ENCODE measurements around the gene AS3MT.
"Not testable (repeated sequence)": the region's sequence is repeated elsewhere in the genome, so short reads cannot be mapped to it uniquely, and the experiment has no call there.

Gene AS3MT

DNA sequence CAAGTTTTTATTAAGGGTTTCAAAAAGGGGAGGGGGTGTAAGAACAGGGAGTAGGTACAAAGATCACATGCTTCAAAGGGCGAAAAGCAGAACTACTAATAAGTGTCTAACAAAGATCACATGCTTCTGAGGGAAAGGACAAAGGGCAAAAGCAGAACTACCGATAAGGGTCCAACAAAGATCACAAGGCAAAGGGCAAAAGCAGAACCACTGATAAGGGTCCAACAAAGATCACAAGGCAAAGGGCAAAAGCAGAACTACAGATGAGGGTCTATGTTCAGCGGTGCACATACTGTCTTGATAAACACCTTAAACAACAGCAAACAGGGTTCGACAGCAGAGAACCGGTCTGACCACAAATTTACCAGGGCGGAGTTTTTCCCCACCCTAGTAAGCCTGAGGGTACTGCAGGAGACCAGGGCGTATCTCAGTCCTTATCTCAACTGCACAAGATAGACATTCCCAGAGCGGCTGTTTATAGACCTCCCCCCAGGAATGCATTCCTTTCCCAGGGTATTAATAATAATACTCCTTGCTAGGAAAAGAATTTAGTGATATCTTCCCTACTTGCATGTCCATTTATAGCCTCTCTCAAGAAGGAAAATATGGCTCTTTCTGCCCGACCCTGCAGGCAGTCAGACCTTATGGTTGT, 30.9 kb upstream of the AS3MT start:
- not testable (repeated sequence) for H2BK120ac ChIP-seq (ENCODE audit: low read depth, low read length); H3K79me1 ChIP-seq (replicated peaks; ENCODE audit: low read length, poor library complexity, severe bottlenecking); H3K14ac ChIP-seq (ENCODE audit: low read length in 2 of 2); H3K9ac ChIP-seq (ENCODE audit: low read length); DNase-seq; H3K23ac ChIP-seq (ENCODE audit: low read length in 2 of 2); H3K4me2 ChIP-seq (ENCODE audit: low read length, poor library complexity, severe bottlenecking); H4K91ac ChIP-seq (ENCODE audit: low read length); H2BK12ac ChIP-seq (ENCODE audit: low read length in 2 of 2); H3K36me3 ChIP-seq (ENCODE audit: control insufficient read depth in 1 of 2, insufficient read depth in 2 of 2, low read depth in 1 of 2, low read length in 2 of 2); H3K4me1 ChIP-seq (ENCODE audit: control insufficient read depth, insufficient read depth, low read depth, low read length); H3K27ac ChIP-seq (ENCODE audit: low read length, poor library complexity, severe bottlenecking); H3K4ac ChIP-seq (ENCODE audit: low read depth in 1 of 2, low read length in 2 of 2); H2AK5ac ChIP-seq (ENCODE audit: low read length, severe bottlenecking); H2BK5ac ChIP-seq (ENCODE audit: low read depth, low read length, poor library complexity, severe bottlenecking); H2BK15ac ChIP-seq (ENCODE audit: low read depth, poor library complexity, severe bottlenecking); H2AFZ ChIP-seq (ENCODE audit: low read depth, low read length); H3K4me3 ChIP-seq (ENCODE audit: insufficient read depth in 1 of 2, low read depth in 1 of 2, low read length in 2 of 2); H3K18ac ChIP-seq (ENCODE audit: low read depth in 1 of 2, low read length in 2 of 2); H4K8ac ChIP-seq (ENCODE audit: low read length)
- 91% methylated on average over 8 of the region's 9 CpGs for WGBS
- Histone ChIP-seq H3K9me3 (ENCODE audit: control insufficient read depth, low read length) (peaks cover 13% of the 10 kb centered on the region), H3K27me3 (ENCODE audit: control insufficient read depth in 1 of 2, insufficient read depth in 1 of 2, low read length in 2 of 2) (peaks cover 16 to 24% of the 10 kb centered on the region in 2 experiments)

DNA sequence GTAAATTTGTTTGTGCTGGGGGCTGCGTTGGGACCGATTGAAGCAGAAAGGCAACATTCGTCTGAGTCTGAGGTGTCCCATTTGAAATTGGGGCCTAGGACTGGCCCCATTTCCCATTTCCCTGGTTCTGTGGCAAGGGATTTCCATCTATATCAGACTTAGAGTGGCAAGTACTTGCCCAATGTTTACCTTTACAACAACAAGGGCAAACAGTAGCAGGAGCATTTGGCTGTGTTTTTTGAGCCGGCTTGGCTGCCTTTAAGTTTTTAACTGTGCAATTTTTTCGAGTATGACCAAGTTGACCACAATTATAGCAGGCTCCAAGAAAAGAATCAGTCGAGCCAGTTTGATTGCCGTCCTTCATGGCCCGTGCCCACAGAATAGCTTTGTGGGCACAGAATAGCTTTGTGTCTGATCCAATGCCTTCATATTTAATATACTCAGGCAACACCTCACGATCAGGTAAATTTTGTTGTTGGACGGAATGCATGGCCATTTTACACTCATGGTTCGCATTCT, 27.4 kb upstream of the AS3MT start:
- 91% methylated on average over 11 of the region's 11 CpGs for WGBS
- Histone ChIP-seq H3K14ac (ENCODE audit: low read length in 2 of 2) (no peak overlapping the region), H3K36me3 (ENCODE audit: control insufficient read depth in 1 of 2, insufficient read depth in 2 of 2, low read depth in 1 of 2, low read length in 2 of 2) (no peaks in the 10 kb centered on the region), H2AK5ac (ENCODE audit: low read length, severe bottlenecking) (no peak overlapping the region), H3K27ac (ENCODE audit: low read length, poor library complexity, severe bottlenecking) (no peak overlapping the region), H2BK5ac (ENCODE audit: low read depth, low read length, poor library complexity, severe bottlenecking) (no peak overlapping the region), H3K27me3 (ENCODE audit: control insufficient read depth in 1 of 2, insufficient read depth in 1 of 2, low read length in 2 of 2) (peaks cover 9 to 16% of the 10 kb centered on the region in 2 experiments), H4K91ac (ENCODE audit: low read length) (no peak overlapping the region), H2BK120ac (ENCODE audit: low read depth, low read length) (no peak overlapping the region), H3K23ac (ENCODE audit: low read length in 2 of 2) (no peak overlapping the region), H3K4me3 (ENCODE audit: insufficient read depth in 1 of 2, low read depth in 1 of 2, low read length in 2 of 2) (no peak overlapping the region), H3K18ac (ENCODE audit: low read depth in 1 of 2, low read length in 2 of 2) (no peak overlapping the region), H4K8ac (ENCODE audit: low read length) (no peak overlapping the region), H2BK12ac (ENCODE audit: low read length in 2 of 2) (no peak overlapping the region), H3K9me3 (ENCODE audit: control insufficient read depth, low read length) (peaks cover 16% of the 10 kb centered on the region), H2BK15ac (ENCODE audit: low read depth, poor library complexity, severe bottlenecking) (no peak overlapping the region), H3K4me1 (ENCODE audit: control insufficient read depth, insufficient read depth, low read depth, low read length) (no peaks in the 10 kb centered on the region), H3K4ac (ENCODE audit: low read depth in 1 of 2, low read length in 2 of 2) (no peak overlapping the region), H3K79me1 (replicated peaks; ENCODE audit: low read length, poor library complexity, severe bottlenecking) (no peaks in the 10 kb centered on the region), H3K4me2 (ENCODE audit: low read length, poor library complexity, severe bottlenecking) (no peak overlapping the region), H3K9ac (ENCODE audit: low read length) (no peak overlapping the region), H2AFZ (ENCODE audit: low read depth, low read length) (no peak overlapping the region)
- no peak for DNase-seq

DNA sequence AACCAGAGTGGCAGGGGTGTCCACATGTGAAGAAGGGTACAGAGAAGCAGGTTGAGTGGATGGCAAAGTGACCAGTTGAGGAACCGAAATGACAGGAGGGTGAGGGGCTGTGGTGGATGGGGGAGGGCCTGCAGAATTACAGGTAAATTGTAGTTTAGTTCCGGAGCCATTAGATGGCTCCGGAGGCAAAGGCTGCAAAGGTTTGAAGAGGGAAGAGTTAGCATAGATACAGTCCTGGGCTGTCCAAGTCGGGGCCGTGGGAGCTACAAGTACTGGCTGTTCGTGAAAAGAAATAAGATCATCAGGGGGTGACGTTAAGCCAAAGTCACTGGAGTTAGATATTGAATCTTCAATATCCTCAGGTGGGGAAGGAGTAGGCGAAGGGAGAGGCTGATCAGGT, 26.1 kb upstream of the AS3MT start:
- not testable (repeated sequence) for H3K4ac ChIP-seq (ENCODE audit: low read depth in 1 of 2, low read length in 2 of 2); H3K4me1 ChIP-seq (ENCODE audit: control insufficient read depth, insufficient read depth, low read depth, low read length); H3K27ac ChIP-seq (ENCODE audit: low read length, poor library complexity, severe bottlenecking); H2BK120ac ChIP-seq (ENCODE audit: low read depth, low read length); H2BK5ac ChIP-seq (ENCODE audit: low read depth, low read length, poor library complexity, severe bottlenecking); H4K91ac ChIP-seq (ENCODE audit: low read length); H3K9ac ChIP-seq (ENCODE audit: low read length); H2AK5ac ChIP-seq (ENCODE audit: low read length, severe bottlenecking); H2AFZ ChIP-seq (ENCODE audit: low read depth, low read length); H3K9me3 ChIP-seq (ENCODE audit: control insufficient read depth, low read length); H3K36me3 ChIP-seq (ENCODE audit: control insufficient read depth in 1 of 2, insufficient read depth in 2 of 2, low read depth in 1 of 2, low read length in 2 of 2); H3K4me3 ChIP-seq (ENCODE audit: insufficient read depth in 1 of 2, low read depth in 1 of 2, low read length in 2 of 2); H3K23ac ChIP-seq (ENCODE audit: low read length in 2 of 2); H4K8ac ChIP-seq (ENCODE audit: low read length); H3K4me2 ChIP-seq (ENCODE audit: low read length, poor library complexity, severe bottlenecking); H3K14ac ChIP-seq (ENCODE audit: low read length in 2 of 2); H2BK12ac ChIP-seq (ENCODE audit: low read length in 2 of 2); H2BK15ac ChIP-seq (ENCODE audit: low read depth, poor library complexity, severe bottlenecking); DNase-seq; H3K79me1 ChIP-seq (replicated peaks; ENCODE audit: low read length, poor library complexity, severe bottlenecking); H3K18ac ChIP-seq (ENCODE audit: low read depth in 1 of 2, low read length in 2 of 2)
- peaks cover 9 to 16% of the 10 kb centered on the region in 2 experiments for H3K27me3 ChIP-seq (ENCODE audit: control insufficient read depth in 1 of 2, insufficient read depth in 1 of 2, low read length in 2 of 2)
- WGBS: 79% methylated on average over 8 of the region's 8 CpGs

DNA sequence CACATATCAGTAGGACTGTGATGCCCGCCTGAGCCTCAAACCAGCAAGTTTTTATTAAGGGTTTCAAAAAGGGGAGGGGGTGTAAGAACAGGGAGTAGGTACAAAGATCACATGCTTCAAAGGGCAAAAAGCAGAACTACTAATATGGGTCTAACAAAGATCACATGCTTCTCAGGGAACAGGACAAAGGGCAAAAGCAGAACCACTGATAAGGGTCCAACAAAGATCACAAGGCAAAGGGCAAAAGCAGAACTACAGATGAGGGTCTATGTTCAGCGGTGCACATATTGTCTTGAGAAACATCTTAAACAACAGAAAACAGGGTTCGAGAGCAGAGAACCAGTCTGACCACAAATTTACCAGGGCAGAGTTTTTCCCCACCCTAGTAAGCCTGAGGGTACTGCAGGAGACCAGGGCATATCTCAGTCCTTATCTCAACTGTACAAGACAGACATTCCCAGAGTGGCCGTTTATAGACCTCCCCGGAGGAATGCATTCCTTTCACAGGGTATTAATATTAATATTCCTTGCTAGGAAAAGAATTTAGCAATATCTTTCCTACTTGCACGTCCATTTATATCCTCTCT, 25.0 kb upstream of the AS3MT start:
- H3K27ac ChIP-seq (ENCODE audit: low read length, poor library complexity, severe bottlenecking); H4K8ac ChIP-seq (ENCODE audit: low read length); H3K4me2 ChIP-seq (ENCODE audit: low read length, poor library complexity, severe bottlenecking); H3K4me1 ChIP-seq (ENCODE audit: control insufficient read depth, insufficient read depth, low read depth, low read length); H3K4me3 ChIP-seq (ENCODE audit: insufficient read depth in 1 of 2, low read depth in 1 of 2, low read length in 2 of 2); DNase-seq; H3K23ac ChIP-seq (ENCODE audit: low read length in 2 of 2); H2AFZ ChIP-seq (ENCODE audit: low read depth, low read length); H3K14ac ChIP-seq (ENCODE audit: low read length in 2 of 2); H3K79me1 ChIP-seq (replicated peaks; ENCODE audit: low read length, poor library complexity, severe bottlenecking); H2BK5ac ChIP-seq (ENCODE audit: low read depth, low read length, poor library complexity, severe bottlenecking); H2AK5ac ChIP-seq (ENCODE audit: low read length, severe bottlenecking); H3K36me3 ChIP-seq (ENCODE audit: control insufficient read depth in 1 of 2, insufficient read depth in 2 of 2, low read depth in 1 of 2, low read length in 2 of 2); H3K18ac ChIP-seq (ENCODE audit: low read depth in 1 of 2, low read length in 2 of 2); H3K9ac ChIP-seq (ENCODE audit: low read length); H2BK15ac ChIP-seq (ENCODE audit: low read depth, poor library complexity, severe bottlenecking); H3K9me3 ChIP-seq (ENCODE audit: control insufficient read depth, low read length); H3K4ac ChIP-seq (ENCODE audit: low read depth in 1 of 2, low read length in 2 of 2); H2BK120ac ChIP-seq (ENCODE audit: low read depth, low read length); H2BK12ac ChIP-seq (ENCODE audit: low read length in 2 of 2); H4K91ac ChIP-seq (ENCODE audit: low read length): not testable (repeated sequence)
- H3K27me3 ChIP-seq (ENCODE audit: control insufficient read depth in 1 of 2, insufficient read depth in 1 of 2, low read length in 2 of 2): peaks cover 9 to 16% of the 10 kb centered on the region in 2 experiments
- 86% methylated on average over 4 of the region's 6 CpGs for WGBS

Data from mesenchymal stem cell (in vitro differentiated cells and primary cell).